Occipital lobe (tissue), 2 donors: ENCODE results near the gene P2RX1. TPM values are rescaled to one million over a fixed set of nuclear protein-coding genes. Genes with fewer than 3 reads are reported as not detected.
"Not testable (repeated sequence)": the region's sequence is repeated elsewhere in the genome, so short reads cannot be mapped to it uniquely, and the experiment has no call there.

Experiments used
- DNase-seq: peaks from one replicate; lab custom pipeline; 2025; lab: John Stamatoyannopoulos, UW
- total RNA-seq: library from RNA; depleted of rRNA; stranded (reverse); fragments of >200 nt; gene quantifications from one replicate; pipeline ENCODE4 v1.2.3, GENCODE V29; 2014

Gene P2RX1
- total RNA-seq, 1 donor from 2014 or later, result not detected

DNA sequence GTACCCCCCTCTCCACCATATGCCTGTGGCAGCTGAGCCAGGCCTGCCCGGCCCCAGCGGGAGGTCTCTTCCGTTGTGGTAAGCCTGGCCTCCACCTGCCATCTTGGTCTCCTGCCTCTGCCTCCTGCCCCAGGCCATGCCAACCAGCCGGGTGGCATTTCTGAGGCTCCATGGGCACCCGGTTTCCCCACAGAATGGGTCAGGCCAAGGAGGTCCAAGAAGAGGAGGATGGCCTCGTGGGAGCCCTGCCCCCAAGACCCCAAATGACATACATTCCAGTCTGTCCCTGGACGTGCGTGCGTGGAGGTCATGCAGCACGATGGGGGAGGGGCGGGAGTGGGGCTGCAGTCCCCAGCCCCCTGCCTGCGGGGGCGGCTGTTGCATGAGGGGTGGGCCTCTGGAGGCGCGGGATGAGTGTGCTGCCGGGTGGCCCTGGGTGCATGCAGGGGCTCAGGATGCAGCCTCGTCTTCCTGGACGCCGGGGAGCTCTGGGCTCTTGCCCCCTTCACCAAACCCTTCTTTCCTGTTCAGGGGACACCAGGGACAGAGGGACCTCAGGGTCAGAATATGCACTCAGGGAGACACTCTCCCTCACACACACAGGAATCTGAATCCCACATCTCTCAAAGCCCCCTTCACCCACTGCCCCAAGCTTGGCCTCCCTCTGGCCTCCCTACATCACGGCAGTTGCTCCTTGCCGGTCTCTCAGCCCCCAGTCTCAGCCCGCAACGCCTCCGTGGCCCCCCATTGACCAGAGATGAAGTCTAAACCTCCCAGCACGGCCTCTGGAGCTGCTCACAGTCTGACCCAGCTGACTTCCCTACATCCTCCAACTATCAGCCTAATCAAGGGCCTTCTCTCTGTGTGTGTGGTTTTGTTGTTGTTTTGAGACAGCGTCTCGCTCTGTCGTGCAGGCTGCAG is 54.2 kb downstream of the P2RX1 start:
- DNase-seq, result no peak

DNA sequence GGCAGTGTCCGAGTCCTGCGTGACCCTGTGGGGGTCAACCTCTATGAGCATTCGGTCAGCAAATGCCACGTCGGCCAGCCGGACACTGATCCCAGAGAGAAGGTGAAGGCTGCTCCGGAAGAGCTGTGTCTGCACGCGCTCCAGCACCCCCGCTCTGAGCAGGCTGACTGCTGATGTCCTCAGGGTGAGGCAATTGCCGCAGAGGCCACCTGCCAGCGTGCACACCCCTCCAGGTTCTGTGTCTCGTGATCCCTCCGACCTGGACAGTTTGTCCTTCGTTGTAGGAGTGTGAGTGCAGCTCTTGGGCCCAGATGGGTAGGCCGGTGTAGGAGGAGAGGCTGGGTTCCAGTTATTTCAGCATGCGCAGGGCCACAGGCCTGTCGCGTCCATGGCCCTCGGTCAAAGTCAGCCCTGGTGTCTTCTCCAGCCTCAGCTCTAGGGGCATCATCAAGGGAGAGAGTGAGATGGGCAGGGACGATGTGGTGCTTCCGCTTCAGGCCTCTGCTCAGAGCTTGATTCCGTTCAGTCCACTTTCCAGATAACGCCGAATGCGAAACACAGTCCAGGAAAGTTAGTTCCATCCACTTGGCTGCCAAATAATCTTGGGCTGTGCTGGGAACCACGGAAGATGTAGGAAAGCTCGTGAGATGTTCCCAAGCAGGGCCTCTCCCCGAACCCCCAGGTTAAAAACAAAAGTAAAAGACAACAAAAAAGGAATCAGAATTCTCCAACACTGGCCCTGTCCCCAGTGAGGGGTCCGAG is 55.1 kb downstream of the P2RX1 start:
- DNase-seq, result no peak

DNA sequence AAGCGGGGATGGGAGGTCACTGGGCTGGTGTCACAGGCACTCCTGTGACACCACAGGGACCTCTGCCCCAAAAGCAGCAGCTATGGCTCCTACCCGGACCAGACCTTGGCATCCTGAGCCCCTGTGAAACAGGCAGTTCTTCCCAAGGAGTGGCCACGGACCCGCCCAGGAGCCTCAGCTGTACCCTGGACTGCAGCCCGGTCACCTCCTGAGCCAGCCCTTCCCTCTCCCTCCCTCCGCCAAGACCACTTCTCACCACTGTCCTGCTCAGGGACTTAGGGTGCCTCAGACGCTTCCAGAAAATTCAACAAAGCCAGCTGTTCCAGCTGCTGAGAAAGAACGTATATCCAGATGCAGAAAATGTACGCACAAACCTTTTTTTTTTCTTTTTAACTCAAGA is 56.3 kb downstream of the P2RX1 start:
- DNase-seq, result no peak

DNA sequence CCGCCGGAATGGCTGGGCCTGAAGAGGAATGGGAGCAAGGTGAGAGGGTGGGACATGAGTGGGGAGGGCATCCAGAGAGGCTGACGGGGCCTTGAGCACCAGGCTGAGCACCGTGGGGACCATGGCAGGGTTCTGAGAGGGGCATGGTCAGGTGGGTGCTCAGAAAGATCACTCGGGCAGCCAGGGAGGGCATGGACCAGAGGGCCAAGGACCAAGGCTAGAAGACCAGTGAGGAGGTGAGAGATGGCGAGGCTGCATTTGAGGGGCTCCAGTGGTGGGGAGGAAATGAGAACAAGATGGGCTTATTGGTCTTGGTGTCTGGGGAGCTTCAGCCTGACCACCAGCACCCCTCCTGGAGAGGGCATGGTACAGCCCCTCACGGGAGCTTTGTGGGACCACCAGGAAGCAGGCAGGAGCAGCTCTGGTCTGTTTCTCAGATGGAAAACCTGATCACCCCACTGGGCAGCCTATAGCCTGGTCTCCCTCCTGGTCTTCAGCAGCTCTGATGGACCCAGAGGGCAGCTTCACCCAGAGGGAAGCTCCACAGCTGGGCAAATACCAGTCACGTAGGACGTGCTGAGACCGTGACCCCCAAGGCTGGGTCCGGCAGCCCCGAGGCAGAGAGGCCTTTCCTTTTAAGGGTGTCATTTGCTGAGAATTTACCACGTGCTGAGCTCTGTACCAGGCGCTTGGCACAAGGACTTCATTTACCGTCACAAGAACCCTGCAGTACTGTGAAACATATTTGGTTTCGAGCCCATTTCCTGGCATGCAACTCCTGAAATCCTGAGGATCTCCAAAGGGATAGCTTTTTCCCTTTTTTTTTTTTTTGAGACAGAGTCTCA is 58.8 kb downstream of the P2RX1 start:
- no peak for DNase-seq

DNA sequence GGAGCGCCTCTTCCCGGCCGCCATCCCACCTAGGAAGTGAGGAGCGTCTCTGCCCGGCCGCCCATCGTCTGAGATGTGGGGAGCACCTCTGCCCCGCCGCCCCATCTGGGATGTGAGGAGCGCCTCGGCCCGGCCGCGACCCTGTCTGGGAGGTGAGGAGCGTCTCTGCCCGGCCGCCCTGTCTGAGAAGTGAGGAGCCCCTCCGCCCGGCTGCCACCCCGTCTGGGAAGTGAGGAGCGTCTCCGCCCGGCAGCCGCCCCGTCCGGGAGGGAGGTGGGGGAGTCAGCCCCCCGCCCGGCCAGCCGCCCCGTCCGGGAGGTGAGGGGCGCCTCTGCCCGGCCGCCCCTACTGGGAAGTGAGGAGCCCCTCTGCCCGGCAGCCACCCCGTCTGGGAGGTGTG is 62.1 kb downstream of the P2RX1 start:
- not testable (repeated sequence) for DNase-seq

DNA sequence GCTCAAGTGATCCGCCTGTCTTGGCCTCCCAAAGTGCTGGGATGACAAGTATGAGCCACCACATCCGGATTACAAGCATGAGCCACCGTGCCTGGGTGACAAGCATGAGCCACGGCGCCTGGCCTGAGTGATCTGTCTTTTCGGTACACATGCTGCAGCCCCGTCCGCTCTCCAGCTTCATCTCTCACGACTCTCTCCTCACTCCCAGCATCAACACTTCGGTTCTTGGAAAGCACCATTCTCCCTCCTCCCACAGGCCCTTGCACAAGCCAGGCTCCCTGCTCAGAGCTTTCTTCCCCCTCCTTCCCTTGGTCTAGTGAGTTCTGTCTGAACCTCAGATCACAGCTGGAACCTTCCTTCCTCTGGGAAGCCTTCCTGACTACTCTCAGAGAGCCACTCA is 63.7 kb downstream of the P2RX1 start:
- no peak for DNase-seq

DNA sequence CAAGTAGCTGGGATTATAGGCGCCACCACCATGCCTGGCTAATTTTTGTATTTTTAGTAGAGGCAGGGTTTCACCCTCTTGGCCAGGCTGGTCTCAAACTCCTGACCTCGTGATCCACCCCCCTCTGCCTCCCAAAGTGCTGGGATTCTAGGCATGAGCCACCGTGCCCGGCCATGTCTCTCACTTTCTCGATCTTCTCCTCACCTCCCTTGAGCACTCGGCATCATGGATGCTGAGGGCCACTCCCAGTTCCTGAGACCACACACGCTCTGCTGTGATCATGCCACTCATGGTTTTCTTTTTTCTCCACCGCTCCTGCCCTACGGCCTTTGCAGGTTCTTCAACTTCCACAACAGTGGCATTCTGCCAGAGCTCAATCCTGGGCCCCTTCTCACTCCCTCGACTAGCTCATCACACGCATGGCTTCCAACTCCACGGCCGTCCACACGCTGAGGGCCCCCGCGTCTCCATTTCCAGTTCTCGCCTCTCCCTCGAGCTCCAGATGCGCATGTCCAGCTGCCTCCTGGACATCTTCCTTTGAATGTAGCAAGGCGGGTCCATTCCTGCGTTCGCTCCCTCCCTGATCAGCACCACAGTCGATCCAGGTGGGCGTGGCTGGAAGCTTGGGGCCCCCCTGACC is 64.7 kb downstream of the P2RX1 start:
- DNase-seq, result no peak

DNA sequence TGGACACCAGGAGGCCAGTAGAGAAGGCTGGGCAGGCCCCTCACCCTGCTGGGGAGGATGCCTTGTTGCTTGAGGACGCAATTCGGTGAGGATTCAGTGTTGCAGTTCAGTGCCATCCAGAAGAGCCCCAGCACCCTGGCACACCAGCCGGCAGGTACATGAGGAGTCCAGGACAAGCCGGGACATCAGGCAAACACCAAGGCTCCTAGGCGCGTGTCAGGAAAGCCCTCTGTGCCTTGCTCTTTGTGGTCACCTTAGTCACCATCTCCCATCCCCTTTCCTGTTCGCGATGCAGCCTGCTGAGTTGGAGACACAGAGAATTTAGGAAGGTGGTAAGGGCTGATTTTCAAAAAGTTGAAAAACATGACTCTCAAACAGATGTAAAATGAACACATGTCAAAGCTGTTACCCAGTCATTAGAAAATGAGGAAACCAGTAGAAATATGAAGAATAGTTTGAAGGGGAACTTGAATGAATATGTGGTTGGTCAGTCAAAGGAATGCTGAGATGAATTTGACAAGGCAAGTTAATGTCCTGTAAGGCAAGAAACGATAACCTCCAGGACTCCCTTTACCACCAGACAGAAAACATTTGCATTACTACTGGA is 67.9 kb downstream of the P2RX1 start:
- no peak for DNase-seq

DNA sequence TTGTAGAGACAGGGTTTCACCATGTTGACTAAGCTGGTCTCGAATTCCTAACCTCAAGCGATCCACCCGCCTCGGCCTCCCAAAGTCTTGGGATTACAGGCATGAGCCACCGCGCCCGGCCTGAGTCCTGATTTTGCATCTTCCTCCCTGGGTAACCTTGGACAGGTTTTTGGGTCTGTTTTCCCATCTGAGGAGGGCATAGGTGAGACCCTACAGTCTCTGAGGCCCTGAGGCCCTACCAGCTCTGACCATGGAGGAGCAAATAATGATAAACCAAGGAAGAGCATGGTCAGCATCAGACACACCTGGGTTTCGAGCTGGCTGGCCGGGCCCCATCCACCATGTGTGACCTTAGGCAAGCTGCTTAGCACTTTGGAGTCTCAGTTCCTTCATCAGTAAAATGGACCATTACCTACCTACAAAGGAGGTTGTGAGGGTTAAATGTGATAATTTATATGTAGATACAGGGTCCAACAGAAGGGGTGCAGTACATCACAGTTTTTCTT is 69.0 kb downstream of the P2RX1 start:
- DNase-seq, result no peak

Other genes with a start within 250 kb of the P2RX1 start
- 22.8 TPM for gene TAX1BP3, start 247.9 kb downstream of the P2RX1 start, total RNA-seq
- gene EMC6, start 247.7 kb downstream of the P2RX1 start, total RNA-seq, result 8.1 TPM
- 10.0 TPM for gene P2RX5, start 220.3 kb downstream of the P2RX1 start, total RNA-seq
- 0.62 TPM for gene HASPIN, start 192.6 kb downstream of the P2RX1 start, total RNA-seq
- 6.2 TPM for gene ITGAE, start 115.3 kb downstream of the P2RX1 start, total RNA-seq
- 24.5 TPM for gene NCBP3, start 70.2 kb downstream of the P2RX1 start, total RNA-seq
- gene CAMKK1, start 23.4 kb downstream of the P2RX1 start, total RNA-seq, result 8.9 TPM
- 1.2 TPM for gene ATP2A3, start 48.0 kb upstream of the P2RX1 start, total RNA-seq
- 44.5 TPM for gene ZZEF1, start 226.6 kb upstream of the P2RX1 start, total RNA-seq
- 26.2 TPM for gene CYB5D2, start 226.7 kb upstream of the P2RX1 start, total RNA-seq